NCI-H2196 treated with DMSO at 0.1 percent for 48 hours (cell line): ENCODE results near the gene NFKB2.

Experiments used
- DNase-seq: peaks from one replicate; lab custom pipeline; 2025; ENCODE audit not compliant: unreplicated experiment; lab: John Stamatoyannopoulos, UW

Gene NFKB2

DNA sequence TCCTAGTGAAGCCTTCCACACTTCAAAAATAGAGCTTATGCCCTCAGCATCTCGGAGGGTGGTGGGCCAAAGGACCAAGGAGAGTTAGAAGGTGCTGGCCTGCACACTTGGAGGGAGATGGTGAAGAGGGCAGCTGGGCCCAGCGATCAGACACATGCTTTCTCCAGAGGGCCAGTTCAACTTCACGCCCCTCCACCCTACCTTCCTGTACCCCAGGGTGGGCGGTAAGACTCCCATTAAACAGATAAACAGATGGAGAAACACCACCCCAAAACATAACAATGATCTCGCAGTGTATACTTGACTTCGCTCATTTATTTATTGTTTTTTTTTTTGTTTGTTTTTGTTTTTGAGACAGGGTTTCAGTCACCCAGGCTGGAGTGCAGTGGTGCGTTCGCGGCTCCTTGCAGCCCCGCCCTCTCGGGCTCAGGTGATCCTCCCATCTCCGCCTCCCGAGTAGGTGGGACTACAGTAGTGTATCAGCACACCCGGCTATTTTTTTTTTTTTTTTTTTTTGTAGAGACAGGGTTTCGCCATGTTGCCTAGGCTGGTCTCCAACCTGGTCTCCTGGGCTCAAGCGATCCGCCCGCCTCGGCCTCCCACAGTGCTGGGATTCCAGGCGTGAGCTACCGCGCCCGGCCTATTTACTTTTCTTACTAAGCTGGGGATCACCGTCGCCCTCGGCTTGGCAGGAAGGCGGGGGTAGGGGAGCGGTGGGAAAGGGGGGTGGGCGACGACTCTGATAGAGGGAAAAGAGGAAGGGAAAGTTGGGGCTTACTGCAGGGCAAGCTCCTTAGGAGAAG is 54.0 kb downstream of the NFKB2 start:
- peak; percentile 22 for DNase-seq

GRCh38 chr10:102450124-102450373 is 54.5 kb downstream of the NFKB2 start:
- DNase-seq, result no peak

DNA sequence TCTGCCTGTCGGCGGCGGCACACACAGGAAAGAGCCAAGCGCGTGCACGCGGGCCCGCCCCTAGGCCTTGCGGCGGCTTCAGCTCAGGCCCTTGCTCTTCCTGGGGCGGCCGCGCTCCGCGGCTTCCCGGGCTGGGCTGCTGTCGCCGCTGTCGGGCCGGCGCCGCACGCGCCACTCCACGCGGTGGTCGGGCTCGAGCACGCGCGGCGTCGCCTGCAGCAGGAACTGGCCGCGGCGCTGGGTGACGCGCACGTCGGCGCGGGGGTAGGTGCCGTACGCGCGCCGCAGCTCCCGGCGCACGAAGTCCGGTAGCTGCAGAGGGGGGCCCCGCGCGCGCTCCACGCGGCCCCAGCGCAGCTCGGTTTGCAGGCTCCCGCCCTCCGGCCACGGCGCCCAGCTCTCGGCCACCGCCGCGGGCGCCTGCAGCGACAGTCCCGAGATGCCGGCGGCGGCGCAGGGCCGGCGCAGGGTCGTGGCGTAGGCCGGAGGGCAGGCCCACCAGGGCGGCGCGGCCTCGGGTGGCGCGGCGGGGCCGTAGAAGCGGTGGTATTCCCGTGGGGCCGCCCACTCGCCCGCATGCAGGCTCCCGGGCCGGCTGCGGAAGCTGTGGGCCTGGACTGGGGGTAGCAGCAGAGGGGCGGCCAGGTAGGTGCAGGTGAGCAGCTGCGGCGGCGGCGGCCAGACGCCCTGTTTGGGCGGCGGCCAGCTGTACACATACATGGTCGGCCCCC is 55.0 kb downstream of the NFKB2 start:
- DNase-seq, result peak; percentile 57

GRCh38 chr10:102451105-102451969 is 55.8 kb downstream of the NFKB2 start, which contains the start of gene C10orf95:
Gene C10orf95 (minus strand): TSS chr10:102451543. CDS start chr10:102451093, 450 bp downstream.
- no peak for DNase-seq
